Islet of Langerhans (tissue), 1 donor: ENCODE data around the gene PTBP3.
"Not testable (repeated sequence)": the region's sequence is repeated elsewhere in the genome, so short reads cannot be mapped to it uniquely, and the experiment has no call there.

Source experiments
- FAIRE-seq: peaks from one replicate; lab custom pipeline; 2011; peaks lifted over from hg19 to GRCh38; lab: Jason Lieb, UNC

The PTBP3 gene

DNA sequence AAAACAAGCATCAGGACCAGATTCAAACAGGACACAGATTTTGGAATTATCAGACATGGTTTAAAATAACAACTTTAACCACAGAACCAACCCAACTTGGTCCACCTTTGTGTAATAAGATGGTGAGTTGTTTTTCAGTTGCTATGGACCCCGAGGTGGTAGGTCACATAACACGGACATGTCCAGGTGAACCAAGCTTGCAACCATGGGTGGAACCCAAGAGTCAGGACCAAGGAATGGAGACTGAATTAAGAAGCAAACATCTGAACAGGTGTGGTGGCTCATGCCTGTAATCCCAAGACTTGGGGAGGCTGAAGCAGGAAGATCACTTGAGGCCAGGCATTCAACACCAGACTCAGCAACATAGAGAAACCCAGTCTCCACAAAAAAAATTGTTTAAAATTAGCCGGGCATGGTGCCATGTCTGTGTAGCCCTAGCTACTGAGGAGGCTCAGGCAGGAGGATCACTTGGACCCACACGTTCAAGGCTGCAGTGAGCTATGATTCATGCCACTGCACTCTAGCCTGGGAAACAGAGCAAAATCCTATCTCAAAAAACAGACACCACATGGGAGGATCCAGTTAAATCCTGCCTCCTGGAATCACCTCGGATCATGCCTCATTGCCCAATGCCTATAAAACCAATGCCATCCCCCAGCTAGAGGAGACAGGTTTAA, 10.6 kb downstream of the PTBP3 start:
- FAIRE-seq: no peak

DNA sequence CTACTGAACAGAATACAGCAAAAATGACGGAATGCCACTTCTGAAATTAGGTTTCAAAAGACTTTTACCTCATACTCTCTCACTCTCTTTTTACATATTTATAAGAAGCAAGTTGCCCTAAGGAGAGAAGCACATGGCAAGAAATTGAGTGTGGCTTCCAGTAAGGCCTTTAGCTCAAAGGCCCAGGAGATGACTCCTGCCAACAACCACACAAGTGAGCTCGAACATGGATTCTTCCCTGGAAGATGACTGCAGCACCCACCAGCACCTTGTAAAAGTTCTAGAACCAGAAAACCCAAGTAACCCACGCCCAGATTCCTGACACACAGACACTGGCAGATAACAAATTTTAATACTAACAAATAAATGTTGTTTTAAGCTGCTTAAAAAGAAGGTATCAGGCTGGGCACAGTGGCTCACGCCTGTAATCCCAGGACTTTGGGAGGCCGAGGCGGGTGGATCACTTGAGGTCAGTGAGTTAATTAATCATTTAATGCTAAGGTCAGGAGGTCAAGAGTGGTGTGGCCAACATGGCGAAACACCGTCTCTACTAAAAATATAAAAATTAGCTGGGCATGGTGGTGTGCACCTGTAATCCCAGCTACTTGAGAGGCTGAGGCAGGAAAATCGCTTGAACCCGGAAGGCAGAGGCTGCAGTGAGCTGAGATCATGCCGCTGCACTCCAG, 17.0 kb downstream of the PTBP3 start:
- FAIRE-seq: no peak

DNA sequence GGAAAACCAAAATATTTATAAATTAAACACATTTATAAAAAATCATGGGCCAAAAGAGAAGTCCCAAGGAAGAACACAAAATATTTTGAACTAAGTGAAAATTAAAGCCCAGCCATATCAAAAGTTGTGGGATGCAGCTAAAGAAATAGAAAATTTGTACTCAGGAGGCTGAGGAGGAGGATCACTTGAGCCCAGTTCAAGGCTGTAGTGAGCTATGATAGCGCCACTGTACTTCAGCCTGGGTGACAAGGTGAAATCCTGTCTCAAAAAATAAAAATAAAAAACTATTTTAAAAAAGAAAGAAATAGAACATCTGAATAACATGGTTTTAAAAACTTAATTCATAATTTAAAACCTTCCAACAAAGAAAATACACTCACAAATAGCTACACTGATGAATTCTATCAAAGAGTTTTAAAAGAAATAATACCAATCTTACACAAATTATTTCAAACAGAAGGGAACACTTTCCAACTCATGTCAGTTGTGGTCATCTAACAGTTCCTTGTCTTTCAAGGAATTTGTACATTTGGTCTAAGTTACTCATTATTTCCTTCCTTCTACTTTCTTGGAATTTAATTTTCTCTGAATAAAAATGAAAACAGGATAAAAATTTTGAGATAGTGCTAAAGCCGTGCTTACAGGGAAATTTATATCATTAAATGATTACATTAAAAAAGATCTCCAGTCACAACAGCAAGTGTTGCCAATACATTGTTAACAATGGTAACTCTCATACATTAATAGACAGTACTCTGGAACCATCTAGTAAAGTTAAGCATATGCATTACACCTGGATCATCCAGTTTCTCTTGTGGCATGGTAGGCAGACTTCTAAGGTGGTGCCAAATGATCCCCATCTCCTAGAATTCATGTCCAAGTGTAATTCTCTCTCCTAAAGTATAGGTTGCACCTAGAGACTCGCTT, 17.8 kb downstream of the PTBP3 start:
- no peak for FAIRE-seq

DNA sequence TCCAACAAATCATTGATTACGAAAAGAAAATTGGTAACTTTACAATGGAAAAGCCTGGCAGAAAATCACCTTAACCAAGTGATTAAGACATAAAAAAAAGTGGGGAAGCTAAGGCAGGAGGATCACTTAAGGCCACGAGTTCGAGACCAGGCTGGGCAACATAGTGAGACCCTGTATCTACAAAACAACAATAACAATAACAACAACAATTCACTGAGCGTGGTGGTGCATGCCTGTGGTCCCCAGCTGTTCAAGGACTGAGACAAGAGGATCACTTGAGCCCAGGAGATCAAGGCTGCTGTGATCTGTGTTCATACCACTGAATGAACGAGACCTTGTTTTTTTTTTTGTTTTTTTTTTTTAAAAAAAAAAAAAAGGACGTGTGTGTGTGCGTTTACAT, 21.3 kb downstream of the PTBP3 start:
- no peak for FAIRE-seq

DNA sequence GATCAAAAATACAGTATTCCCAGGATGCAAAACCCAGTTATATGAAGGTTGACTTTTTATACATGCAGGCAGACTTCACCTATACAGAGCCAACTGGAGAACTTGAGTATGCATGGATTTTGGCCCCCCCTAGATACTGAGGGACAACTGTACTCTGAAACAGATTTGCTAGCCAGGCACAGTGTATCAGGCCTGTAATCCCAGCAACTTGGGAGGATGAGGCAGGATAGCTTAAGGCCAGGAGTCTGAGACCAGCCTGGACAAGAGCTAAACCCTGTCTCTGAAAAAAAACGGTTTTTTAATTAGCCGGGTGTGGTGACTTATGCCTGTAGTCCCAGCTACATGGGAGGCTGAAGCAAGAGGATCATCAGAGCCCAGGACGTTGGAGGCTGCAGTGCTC, 21.9 kb downstream of the PTBP3 start:
- FAIRE-seq: no peak

DNA sequence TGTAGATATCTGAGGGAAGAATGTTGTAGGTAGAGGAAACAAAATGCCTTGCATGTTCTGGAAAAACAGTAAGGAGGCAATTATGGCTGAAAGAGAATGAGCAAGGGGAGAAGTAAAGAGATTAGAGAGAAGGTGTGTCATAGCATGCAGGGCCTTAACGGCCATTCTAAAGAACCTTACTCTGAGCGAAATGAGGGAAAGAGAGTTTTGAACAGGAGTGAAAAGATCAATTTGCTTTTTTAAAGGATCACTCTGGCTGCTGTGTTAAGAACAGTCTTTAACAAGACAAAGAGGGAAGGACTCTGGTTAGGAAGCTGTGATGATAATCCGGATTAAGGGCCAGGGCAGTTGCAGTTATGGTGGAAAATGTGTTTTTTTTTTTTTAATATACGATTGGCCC, 22.6 kb downstream of the PTBP3 start:
- FAIRE-seq: no peak

DNA sequence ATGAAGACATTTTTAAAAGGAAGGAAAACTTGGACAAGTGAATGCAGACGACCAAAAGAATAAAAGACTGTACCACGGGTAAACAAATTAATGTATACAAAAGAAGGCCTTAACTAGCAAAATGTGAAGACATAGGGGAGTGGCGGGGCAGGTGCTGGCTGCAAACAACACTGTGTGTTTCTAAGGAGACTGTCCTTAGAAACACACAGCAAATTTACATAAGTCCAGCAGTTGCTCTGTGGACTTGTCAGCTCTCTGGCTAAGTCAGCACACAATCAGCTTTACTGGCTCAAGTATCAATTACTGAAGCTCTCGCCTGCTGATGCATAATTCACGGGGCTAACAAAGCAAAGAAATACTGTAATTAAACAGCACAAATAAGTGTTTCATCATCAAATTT, 24.8 kb downstream of the PTBP3 start:
- FAIRE-seq: peak; percentile 95

DNA sequence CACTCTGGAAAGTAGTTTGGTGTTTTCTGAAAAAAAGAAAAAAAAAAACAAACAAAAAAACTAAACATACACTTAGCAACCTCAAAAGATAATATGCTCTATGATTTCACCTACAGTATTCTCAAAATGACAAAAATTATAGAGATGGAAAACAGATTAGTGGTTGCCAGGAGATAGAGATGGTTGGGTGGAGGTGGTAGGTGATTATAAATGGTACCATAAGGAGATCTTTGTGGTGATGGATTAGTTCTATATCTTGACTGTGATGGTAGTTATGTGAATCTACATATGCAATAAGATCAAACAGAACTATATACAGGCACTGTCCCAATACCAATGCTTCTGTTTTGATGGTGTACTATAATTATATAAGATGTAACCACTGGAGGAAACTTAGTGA, 32.0 kb downstream of the PTBP3 start:
- peak; percentile 75 for FAIRE-seq

DNA sequence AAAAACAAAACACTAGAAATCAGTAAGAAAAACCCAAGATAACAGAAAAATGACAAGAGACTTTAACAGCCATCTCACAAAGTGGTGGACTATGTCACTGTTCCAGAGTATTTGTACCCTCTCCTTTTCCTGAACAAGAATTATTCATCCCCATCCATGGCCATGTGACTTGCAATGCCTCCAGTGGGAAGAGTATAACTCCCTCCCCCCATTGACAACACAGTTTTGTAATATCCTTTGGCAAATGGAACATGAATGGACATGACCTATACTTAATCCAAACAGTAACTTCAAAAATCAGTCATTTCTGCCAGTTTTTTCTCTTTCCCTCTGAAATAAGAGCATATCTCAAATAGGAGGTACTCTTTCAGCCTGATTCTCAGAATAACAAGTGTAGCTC, 33.9 kb downstream of the PTBP3 start:
- FAIRE-seq: no peak

DNA sequence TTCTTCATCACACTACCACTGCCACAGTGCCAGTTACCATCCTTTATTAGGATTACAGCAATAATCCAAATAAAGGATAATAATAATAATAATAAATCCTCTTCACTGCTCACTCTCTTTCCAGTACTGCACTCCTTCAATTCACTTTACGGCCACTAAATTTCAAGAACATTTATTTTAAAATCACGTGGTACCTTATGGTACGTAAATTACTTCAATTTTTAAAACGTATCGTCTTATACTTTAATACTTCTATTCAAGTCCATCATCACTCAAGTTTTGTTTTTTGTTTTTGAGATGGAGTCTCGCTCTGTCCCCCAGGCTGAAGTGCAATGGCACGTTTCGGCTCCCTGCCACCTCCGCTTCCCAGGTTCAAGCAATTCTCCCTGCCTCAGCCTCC, 36.5 kb downstream of the PTBP3 start:
- FAIRE-seq: no peak

DNA sequence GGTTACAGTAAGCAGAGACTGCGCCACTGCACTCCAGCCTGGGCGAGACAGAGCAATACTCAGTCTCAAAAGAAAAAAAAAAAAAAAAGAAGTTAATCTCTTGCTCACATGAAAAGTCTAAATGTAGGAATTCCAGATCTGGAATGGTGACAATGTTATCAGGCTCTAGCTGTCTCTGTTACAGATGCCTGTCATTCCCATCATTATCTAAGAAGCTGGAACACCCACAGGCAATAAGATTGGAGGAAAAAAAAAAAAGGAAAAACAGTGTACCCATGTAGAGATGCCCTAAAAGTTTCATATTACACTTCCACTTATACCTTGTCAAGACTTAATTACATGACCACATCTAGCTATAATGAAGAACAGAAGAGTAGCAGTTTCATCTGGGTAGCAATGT, 38.2 kb downstream of the PTBP3 start:
- no peak for FAIRE-seq

DNA sequence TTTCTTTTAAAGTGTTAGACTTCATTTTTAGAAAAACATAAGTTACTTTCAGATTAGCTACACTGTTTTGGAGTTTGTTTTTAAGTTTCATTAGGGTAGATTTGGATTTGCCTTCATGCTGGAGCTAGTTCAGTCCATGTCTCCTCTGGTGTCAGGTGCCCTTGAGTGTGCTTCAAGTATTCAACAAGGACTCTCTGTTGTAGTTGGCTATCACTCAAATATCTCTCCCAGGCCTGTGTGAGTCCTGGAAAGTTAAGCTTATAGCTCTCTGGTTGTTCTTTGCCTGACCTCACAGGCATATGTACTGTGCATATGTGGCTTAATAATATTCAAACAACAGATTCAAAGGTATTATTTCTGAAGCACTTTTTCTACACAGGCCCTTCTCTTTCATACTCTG, 45.4 kb downstream of the PTBP3 start:
- FAIRE-seq: no peak

DNA sequence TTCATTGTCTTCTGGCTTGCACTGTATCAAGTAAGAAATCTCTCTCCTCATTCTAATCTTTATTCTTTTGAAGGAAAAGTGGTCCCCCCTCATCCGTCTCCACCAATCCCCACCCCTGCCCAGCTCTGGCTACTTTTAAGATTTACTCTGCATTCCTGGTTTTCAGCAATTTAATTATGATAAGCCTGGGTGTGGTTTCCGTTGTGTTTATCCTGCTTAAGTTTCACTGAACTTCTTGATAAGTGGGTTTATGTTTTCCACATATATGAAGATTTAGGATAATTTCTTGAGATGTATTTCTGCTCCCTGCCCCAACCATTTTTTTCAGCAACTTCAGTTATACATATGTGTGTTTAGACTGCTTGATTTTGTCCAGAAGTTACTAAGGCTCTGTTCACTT, 46.5 kb downstream of the PTBP3 start:
- FAIRE-seq: no peak

DNA sequence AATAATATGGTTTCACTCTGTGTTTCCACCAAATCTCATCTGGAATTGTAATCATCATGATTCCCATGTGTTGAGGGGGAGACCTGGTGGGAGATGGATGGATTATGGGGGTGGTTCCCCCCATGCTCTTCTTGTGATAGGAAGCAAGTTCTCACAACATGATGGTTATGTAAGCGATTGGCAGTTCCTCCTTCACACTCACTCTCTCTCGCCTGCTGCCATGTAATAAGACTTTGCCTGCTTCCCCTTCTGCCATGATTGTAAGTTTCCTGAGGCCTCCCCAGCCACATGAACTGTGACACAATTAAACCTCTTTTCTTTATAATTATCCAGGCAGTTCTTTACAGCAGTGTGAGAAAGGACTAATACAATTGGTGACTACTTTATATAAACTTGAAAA, 48.4 kb downstream of the PTBP3 start:
- no peak for FAIRE-seq

DNA sequence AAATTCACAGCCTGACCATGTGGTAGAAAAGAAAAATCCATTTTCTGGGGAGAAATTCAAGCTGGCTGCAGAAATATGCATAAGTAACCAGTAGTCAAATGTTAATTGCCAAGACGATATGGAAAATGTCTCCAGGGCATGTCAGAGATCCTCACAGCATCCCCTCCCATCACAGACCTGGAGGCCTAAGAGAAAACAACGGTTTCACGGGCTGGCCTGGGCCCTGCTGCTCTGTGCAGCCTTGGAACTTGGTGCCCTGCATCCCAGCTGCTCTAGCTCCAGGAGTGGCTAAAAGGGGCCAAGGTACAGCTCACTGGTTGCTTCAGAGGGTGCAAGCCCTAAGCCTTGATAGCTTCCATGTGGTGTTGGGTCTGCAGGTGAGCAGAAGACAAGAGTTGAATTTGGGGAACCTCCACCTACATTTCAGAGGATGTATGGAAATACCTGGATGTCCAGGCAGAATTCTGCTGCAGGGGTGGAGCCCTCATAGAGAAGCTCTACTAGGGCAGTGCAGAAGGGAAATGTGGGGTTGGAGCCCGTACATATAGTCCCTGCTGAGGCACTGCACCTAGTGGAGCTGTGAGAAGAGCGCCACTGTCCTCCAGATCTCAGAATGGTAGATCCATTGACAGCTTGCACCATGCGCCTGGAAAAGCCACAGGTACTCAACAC, 49.7 kb downstream of the PTBP3 start:
- no peak for FAIRE-seq

DNA sequence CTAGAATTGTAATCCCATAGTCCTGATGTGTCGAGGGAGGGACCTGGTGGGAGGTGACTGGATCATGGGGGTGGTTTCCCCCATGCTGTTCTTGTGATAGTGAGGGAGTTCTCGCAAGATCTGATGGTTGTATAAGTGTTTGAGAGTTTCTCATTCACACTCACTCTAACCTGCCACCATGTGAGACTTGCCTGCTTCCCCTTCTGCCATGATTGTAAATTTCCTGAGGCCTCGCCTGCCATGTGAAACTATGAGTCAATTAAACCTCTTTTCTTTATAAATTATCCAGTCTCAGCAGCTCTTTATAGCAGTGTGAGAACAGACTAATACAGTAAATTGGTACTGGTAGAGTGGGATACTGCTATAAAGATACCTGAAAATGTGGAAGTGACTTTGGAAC, 50.6 kb downstream of the PTBP3 start:
- FAIRE-seq: not testable (repeated sequence)

DNA sequence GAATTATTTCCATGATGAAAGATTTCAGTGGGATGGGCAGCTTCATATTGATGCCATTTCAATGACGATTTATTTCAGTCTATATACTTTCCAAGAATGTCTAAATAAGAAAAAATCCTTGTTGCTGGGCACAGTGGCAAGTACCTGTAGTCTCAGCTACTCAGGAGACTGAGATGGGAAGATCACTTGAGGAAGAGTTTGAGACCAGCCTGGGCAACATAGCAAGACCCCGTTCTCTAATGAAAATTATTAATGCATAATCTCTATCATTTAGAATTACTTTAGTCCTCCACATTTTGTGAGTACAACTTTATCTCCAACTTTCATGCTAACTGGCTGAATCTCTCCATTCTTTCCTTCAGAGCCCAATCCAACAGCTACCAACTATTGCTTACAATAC, 52.5 kb downstream of the PTBP3 start:
- no peak for FAIRE-seq

DNA sequence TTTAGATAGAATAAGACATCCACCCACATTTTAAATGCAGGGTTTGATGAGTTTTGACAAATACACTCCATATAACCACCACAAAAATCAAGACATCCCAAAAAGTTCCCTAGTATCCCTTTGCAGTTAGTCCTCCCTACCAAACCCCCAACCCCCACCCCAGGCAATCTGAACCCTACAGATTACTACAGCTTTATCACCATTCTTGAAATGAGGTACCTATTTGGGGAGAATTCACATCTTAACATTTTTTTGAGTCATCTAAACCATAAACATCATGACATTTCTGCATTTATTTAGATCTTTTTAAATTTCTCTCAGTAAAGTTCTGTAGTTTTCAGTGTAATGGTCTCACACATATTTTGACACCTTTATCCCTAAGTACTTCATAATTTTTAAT, 53.9 kb downstream of the PTBP3 start:
- no peak for FAIRE-seq

DNA sequence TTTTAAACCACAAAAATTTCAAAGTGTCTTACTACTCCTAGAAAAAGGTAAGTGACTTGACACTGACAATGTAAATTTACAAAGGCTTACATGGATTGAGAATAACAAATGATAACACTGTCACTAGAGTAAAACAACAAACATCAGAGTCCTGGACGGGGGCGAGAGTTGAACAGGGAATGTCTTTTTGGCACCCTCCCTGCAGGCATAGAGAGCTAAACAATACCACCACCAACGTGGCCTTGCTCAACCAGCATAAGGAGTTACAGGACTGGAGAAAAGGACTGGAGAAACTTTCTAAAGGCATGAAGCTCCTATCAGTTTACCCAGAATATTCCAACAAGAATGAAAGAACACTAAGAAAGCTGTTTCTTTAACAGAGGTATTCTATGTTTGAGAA, 55.3 kb downstream of the PTBP3 start:
- FAIRE-seq: no peak

DNA sequence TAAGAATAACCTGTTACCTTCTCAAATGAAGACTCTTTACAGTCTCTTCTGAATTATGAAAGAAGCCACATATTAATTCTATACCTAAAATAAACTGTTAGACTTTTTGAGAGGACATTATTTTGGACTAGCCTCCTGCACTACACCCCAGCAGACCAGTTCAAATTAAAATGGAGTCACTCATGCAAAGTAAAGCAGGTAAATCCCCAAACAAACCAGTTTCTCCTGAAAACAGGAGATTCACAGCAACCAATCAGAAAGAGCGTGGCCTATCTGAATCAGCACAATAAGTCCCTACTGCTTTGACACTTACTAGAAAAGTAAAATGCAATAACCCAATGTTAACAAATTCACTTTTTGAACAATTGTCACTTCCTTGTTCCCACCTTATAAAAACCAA, 58.8 kb downstream of the PTBP3 start:
- no peak for FAIRE-seq

DNA sequence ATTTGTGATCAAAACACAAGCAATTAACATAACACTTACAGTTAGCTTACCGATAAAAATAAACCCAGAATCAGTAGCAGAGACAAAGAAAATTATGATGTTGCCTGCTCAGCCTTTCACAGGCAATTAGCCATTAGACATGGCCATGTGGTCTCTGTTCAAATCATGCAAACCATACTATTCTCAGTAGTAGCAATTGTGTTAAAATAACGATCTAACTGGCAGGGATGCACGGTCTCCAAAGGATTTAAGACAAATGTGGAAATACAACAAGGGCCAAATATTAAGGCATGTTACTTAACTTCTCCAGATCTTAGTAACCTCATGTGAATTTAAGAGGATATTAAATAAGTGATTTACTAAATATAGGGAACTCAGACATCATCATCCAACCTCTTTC, 59.5 kb downstream of the PTBP3 start:
- FAIRE-seq: peak; percentile 55

DNA sequence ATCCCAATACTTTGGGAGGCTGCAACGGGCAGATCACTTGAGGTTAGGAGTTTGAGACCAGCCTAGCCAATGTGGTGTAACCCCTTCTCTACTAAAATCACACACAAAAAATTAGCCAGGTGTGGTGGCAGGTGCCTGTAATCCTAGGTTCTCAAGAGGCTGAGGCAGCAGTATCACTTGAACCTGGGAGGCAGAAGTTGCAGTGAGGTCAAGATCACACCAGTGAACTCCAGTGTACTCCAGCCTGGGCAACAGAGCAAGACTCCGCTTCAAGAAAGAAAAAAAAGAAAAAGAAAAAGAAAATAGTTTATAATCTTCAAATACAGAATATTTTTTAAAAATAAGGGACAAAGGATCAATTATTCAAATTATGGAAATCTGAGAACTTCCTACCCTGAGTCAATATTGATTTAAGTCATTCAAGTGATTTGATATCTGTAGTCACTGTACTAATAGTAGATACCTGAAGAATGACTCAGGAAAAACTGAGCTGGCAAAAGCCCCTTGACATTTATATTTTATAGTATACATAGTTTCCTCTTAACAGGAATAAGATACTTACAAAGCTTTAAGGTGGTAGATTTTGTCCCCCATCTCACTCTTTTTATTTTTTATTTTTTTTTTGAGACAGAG, 61.8 kb downstream of the PTBP3 start:
- no peak for FAIRE-seq
